GM23338 (cell line): Measurements from ENCODE around the gene RIMS4. TPM values are rescaled to one million over a fixed set of nuclear protein-coding genes. Genes with fewer than 3 reads are reported as not detected.

Experiments used
- ATAC-seq: fragments of 200-7000 bp; cut with Tn5 transposase; 3 replicates; pipeline ENCODE4 v1.9.1; 2020
- DNase-seq: peaks from one replicate; pipeline ENCODE4 v3.0.0-alpha.2; 2015; ENCODE audit warnings: low spot score
- H2AFZ ChIP-seq: fragments of 200-600 bp; sonication (generic); 2 replicates; pipeline ENCODE4 v1.8.0; 2016; ENCODE audit warnings: antibody characterized with exemption, mild to moderate bottlenecking, moderate library complexity
- H3F3A ChIP-seq: fragments of 200-600 bp; sonication (generic); replicated peaks from 2 replicates; pipeline ENCODE4 v1.8.0; 2017; ENCODE audit warnings: antibody characterized with exemption, mixed run types, low read depth
- H3K27ac ChIP-seq: fragments of 200-600 bp; sonication (generic); 2 replicates; pipeline ENCODE4 v1.6.1; 2016; ENCODE audit warnings: low read depth
- H3K27me3 ChIP-seq: fragments of 200-600 bp; sonication (generic); 2 replicates; pipeline ENCODE4 v1.8.0; 2016; ENCODE audit warnings: mild to moderate bottlenecking, mixed run types, moderate library complexity; ENCODE audit not compliant: insufficient read depth
- H3K36me3 ChIP-seq: fragments of 200-600 bp; sonication (generic); 2 replicates; pipeline ENCODE4 v1.8.0; 2016; ENCODE audit warnings: mild to moderate bottlenecking; ENCODE audit not compliant: insufficient read depth
- H3K4me1 ChIP-seq: fragments of 200-600 bp; sonication (generic); 2 replicates; pipeline ENCODE4 v1.8.0; 2016; ENCODE audit warnings: mild to moderate bottlenecking, moderate library complexity; ENCODE audit not compliant: insufficient read depth
- H3K4me2 ChIP-seq: fragments of 200-600 bp; sonication (generic); 2 replicates; pipeline ENCODE4 v1.7.1; 2017; ENCODE audit warnings: mixed run types
- H3K4me3 ChIP-seq: fragments of 200-600 bp; sonication (generic); 2 replicates; pipeline ENCODE4 v1.6.1; 2016; ENCODE audit warnings: mixed run types
- H3K79me2 ChIP-seq: fragments of 200-600 bp; sonication (generic); replicated peaks from 2 replicates; pipeline ENCODE4 v1.8.0; 2017; ENCODE audit warnings: mild to moderate bottlenecking; ENCODE audit not compliant: insufficient read depth
- H3K9me2 ChIP-seq: fragments of 200-600 bp; sonication (generic); 2 replicates; pipeline ENCODE4 v1.8.0; 2017; ENCODE audit not compliant: insufficient read depth
- H4K20me1 ChIP-seq: fragments of 200-600 bp; sonication (generic); replicated peaks from 2 replicates; pipeline ENCODE4 v1.8.0; 2017; ENCODE audit warnings: mild to moderate bottlenecking; ENCODE audit not compliant: insufficient read depth
- H3K27ac Mint-ChIP-seq: 2 replicates; pipeline ENCODE4 v1.8.0; 2020; ENCODE audit warnings: inconsistent platforms, mild to moderate bottlenecking, moderate library complexity, mixed read lengths
- H3K27me3 Mint-ChIP-seq: 3 replicates; pipeline ENCODE4 v1.8.0; 2022; ENCODE audit warnings: low read depth, mild to moderate bottlenecking, moderate library complexity, mixed read lengths, inconsistent platforms; ENCODE audit not compliant: insufficient read depth, poor library complexity
- H3K36me3 Mint-ChIP-seq: 3 replicates; pipeline ENCODE4 v1.8.0; 2021; ENCODE audit warnings: low read depth, mild to moderate bottlenecking, inconsistent platforms, moderate library complexity, mixed read lengths
- H3K4me1 Mint-ChIP-seq: 3 replicates; pipeline ENCODE4 v1.8.0; 2020; ENCODE audit warnings: mild to moderate bottlenecking, inconsistent platforms, mixed read lengths
- H3K4me3 Mint-ChIP-seq: 3 replicates; pipeline ENCODE4 v1.8.0; 2021; ENCODE audit warnings: moderate library complexity, mild to moderate bottlenecking, inconsistent platforms, mixed read lengths
- H3K9me3 Mint-ChIP-seq: 3 replicates; pipeline ENCODE4 v1.8.0; 2020; ENCODE audit warnings: moderate library complexity, mild to moderate bottlenecking, inconsistent platforms, mixed read lengths
- CREB1 ChIP-seq: fragments of 250-450 bp; sonication (Bioruptor Pico); IDR thresholded peaks from 2 replicates; pipeline ENCODE4 v1.5.0; 2020; ENCODE audit warnings: low read depth, mild to moderate bottlenecking, moderate library complexity
- EZH2 ChIP-seq: fragments of 200-600 bp; sonication (generic); IDR thresholded peaks from one replicate; pipeline ENCODE4 v1.8.0; 2017; ENCODE audit warnings: antibody characterized with exemption, mild to moderate bottlenecking, low read depth; ENCODE audit not compliant: unreplicated experiment
- EZH2phosphoT487 ChIP-seq: fragments of 200-600 bp; sonication (generic); IDR thresholded peaks from one replicate; pipeline ENCODE4 v1.8.1; 2018; ENCODE audit warnings: antibody characterized with exemption; ENCODE audit not compliant: unreplicated experiment
- NANOG ChIP-seq: IDR thresholded peaks from 2 replicates; pipeline ENCODE4 v1.6.1; 2016; ENCODE audit warnings: antibody characterized with exemption, borderline replicate concordance
- ZNF114 ChIP-seq: fragments of 250-450 bp; sonication (Bioruptor Pico); IDR thresholded peaks from 2 replicates; pipeline ENCODE4 v1.5.0; 2020; ENCODE audit warnings: mild to moderate bottlenecking, moderate library complexity
- ZNF331 ChIP-seq: fragments of 250-450 bp; sonication (Bioruptor Pico); IDR thresholded peaks from 2 replicates; pipeline ENCODE4 v1.5.0; 2020; ENCODE audit warnings: low read depth, mild to moderate bottlenecking, moderate library complexity
- polyA plus RNA-seq: library from polyadenylated mRNA; unstranded; fragments of >200 nt; fragmentation: Nextera tagmentation; extraction: Ambion mirVana; gene quantifications from 2 replicates; pipeline ENCODE4 v1.2.1, GENCODE V29; 2016
- total RNA-seq: library from RNA; depleted of rRNA; stranded (reverse); fragments of >200 nt; shearing (Covaris generic); gene quantifications from 2 replicates; pipeline ENCODE4 v1.2.3, GENCODE V29; 2014
- TF ChIP-seq, protein P1 (sequence below): fragments of 250-450 bp; sonication (Bioruptor Pico); IDR thresholded peaks from 2 replicates; pipeline ENCODE4 v1.5.0; 2020; ENCODE audit warnings: mild to moderate bottlenecking, moderate library complexity

Gene RIMS4
- total and polyA plus RNA-seq, 2 experiments from 2014 or later, result 3.5 to 39.7 TPM

DNA sequence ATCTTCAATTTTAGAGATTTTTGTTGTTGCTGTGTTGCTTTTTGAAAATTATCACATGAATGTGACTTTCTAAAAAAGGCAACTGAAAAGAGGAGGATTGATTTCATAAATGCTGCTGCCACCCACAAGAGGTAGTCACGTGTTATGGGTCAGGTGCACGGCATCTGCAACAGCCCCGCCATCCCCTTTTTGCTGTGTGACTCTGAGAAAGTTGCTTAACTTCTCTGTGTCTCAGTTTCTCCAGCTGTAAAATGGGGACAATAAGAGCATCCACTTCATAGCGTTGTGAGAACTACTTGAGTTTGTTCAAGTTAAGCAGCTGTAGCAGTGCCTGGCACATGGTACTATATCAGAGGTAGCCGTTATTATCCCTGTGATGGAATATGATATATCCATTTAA is 84.5 kb downstream of the RIMS4 start:
- Mint-ChIP-seq H3K4me1 (peaks cover 30% of the 10 kb centered on the region), H3K4me3 (no peak overlapping the region), H3K27me3 (peaks cover 4% of the 10 kb centered on the region), H3K36me3 (no peaks in the 10 kb centered on the region), H3K9me3 (no peaks in the 10 kb centered on the region), H3K27ac (no peak overlapping the region)
- no peaks in the 10 kb centered on the region for H3K9me2 ChIP-seq
- H3K27me3 ChIP-seq, result no peaks in the 10 kb centered on the region
- no peaks in the 10 kb centered on the region for H3F3A ChIP-seq
- peaks cover 23% of the 10 kb centered on the region for H3K4me1 ChIP-seq
- no peaks in the 10 kb centered on the region for H4K20me1 ChIP-seq
- H3K4me2 ChIP-seq, result no peak overlapping the region
- no peak overlapping the region for H3K27ac ChIP-seq
- no peak overlapping the region for H2AFZ ChIP-seq
- H3K79me2 ChIP-seq, result no peaks in the 10 kb centered on the region
- no peak for ATAC-seq
- H3K36me3 ChIP-seq, result no peaks in the 10 kb centered on the region
- H3K4me3 ChIP-seq, result no peak overlapping the region
- TF ChIP-seq NANOG (no peak), EZH2phosphoT487 (no peak), EZH2 (no peak), CREB1 (CRISPR knock-in tag) (no peak), ZNF331 (CRISPR knock-in tag) (no peak), ZNF114 (no peak)
- TF ChIP-seq, protein P1, sequence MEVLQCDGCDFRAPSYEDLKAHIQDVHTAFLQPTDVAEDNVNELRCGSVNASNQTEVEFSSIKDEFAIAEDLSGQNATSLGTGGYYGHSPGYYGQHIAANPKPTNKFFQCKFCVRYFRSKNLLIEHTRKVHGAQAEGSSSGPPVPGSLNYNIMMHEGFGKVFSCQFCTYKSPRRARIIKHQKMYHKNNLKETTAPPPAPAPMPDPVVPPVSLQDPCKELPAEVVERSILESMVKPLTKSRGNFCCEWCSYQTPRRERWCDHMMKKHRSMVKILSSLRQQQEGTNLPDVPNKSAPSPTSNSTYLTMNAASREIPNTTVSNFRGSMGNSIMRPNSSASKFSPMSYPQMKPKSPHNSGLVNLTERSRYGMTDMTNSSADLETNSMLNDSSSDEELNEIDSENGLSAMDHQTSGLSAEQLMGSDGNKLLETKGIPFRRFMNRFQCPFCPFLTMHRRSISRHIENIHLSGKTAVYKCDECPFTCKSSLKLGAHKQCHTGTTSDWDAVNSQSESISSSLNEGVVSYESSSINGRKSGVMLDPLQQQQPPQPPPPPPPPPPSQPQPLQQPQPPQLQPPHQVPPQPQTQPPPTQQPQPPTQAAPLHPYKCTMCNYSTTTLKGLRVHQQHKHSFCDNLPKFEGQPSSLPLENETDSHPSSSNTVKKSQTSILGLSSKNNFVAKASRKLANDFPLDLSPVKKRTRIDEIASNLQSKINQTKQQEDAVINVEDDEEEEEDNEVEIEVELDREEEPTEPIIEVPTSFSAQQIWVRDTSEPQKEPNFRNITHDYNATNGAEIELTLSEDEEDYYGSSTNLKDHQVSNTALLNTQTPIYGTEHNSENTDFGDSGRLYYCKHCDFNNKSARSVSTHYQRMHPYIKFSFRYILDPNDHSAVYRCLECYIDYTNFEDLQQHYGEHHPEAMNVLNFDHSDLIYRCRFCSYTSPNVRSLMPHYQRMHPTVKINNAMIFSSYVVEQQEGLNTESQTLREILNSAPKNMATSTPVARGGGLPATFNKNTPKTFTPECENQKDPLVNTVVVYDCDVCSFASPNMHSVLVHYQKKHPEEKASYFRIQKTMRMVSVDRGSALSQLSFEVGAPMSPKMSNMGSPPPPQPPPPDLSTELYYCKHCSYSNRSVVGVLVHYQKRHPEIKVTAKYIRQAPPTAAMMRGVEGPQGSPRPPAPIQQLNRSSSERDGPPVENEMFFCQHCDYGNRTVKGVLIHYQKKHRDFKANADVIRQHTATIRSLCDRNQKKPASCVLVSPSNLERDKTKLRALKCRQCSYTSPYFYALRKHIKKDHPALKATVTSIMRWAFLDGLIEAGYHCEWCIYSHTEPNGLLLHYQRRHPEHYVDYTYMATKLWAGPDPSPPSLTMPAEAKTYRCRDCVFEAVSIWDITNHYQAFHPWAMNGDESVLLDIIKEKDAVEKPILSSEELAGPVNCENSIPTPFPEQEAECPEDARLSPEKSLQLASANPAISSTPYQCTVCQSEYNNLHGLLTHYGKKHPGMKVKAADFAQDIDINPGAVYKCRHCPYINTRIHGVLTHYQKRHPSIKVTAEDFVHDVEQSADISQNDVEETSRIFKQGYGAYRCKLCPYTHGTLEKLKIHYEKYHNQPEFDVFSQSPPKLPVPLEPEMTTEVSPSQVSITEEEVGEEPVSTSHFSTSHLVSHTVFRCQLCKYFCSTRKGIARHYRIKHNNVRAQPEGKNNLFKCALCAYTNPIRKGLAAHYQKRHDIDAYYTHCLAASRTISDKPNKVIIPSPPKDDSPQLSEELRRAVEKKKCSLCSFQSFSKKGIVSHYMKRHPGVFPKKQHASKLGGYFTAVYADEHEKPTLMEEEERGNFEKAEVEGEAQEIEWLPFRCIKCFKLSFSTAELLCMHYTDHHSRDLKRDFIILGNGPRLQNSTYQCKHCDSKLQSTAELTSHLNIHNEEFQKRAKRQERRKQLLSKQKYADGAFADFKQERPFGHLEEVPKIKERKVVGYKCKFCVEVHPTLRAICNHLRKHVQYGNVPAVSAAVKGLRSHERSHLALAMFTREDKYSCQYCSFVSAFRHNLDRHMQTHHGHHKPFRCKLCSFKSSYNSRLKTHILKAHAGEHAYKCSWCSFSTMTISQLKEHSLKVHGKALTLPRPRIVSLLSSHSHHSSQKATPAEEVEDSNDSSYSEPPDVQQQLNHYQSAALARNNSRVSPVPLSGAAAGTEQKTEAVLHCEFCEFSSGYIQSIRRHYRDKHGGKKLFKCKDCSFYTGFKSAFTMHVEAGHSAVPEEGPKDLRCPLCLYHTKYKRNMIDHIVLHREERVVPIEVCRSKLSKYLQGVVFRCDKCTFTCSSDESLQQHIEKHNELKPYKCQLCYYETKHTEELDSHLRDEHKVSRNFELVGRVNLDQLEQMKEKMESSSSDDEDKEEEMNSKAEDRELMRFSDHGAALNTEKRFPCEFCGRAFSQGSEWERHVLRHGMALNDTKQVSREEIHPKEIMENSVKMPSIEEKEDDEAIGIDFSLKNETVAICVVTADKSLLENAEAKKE, result no peak
- no peak for DNase-seq
